HEK293T (cell line): ENCODE measurements around the gene GRM7.

Experiments
- ELF4 ChIP-seq: fragments of 450-650 bp; IDR thresholded peaks from 2 replicates; pipeline ENCODE4 v1.6.1; 2017; ENCODE audit warnings: antibody characterized with exemption
- LEF1 ChIP-seq: fragments of 450-650 bp; IDR thresholded peaks from 2 replicates; pipeline ENCODE4 v1.6.1; 2017; ENCODE audit warnings: mild to moderate bottlenecking, borderline replicate concordance
- NFRKB ChIP-seq: fragments of 450-650 bp; IDR thresholded peaks from 2 replicates; pipeline ENCODE4 v1.6.1; 2016; ENCODE audit warnings: mild to moderate bottlenecking, moderate library complexity
- TARDBP ChIP-seq: fragments of 450-650 bp; IDR thresholded peaks from 2 replicates; pipeline ENCODE4 v1.6.1; 2016
- ZNF384 ChIP-seq: fragments of 450-650 bp; IDR thresholded peaks from 2 replicates; pipeline ENCODE4 v1.6.1; 2016

- TF ChIP-seq TARDBP (no peak), LEF1 (no peak), ELF4 (no peak), ZNF384 (no peak), NFRKB (no peak)
These were observed 410.7 kb downstream of the GRM7 start for GRCh38 chr3:7271631-7272030.
